GM21576 (cell line): Measurements from ENCODE around the gene ASIC2.

Experiments used
- ATAC-seq: cut with Tn5 transposase; IDR thresholded peaks from one replicate; pipeline ENCODE4 v1.9.1; 2021; ENCODE audit warnings: mild to moderate bottlenecking, moderate library complexity; ENCODE audit not compliant: unreplicated experiment

ASIC2 gene

GRCh38 chr17:33120103-33120502, 173.0 kb downstream of the ASIC2 start:
- no peak for ATAC-seq

- ATAC-seq, result no peak
These were observed 174.6 kb downstream of the ASIC2 start for GRCh38 chr17:33118391-33119075.

- ATAC-seq, result no peak
These were observed 177.0 kb downstream of the ASIC2 start for GRCh38 chr17:33116021-33116551.

- no peak for ATAC-seq
These were observed 177.7 kb downstream of the ASIC2 start for GRCh38 chr17:33115366-33115765.

- no peak for ATAC-seq
These were observed 179.1 kb downstream of the ASIC2 start for GRCh38 chr17:33113991-33114370.

- no peak for ATAC-seq
These were observed 179.7 kb downstream of the ASIC2 start for GRCh38 chr17:33113276-33113990.

- no peak for ATAC-seq
These were observed 180.3 kb downstream of the ASIC2 start for GRCh38 chr17:33112763-33113162.

- no peak for ATAC-seq
These were observed 183.6 kb downstream of the ASIC2 start for GRCh38 chr17:33109336-33110072.

GRCh38 chr17:33106525-33107165, 186.4 kb downstream of the ASIC2 start:
- ATAC-seq, result no peak

GRCh38 chr17:33105911-33106310, 187.2 kb downstream of the ASIC2 start:
- no peak for ATAC-seq

GRCh38 chr17:33099906-33100305, 193.2 kb downstream of the ASIC2 start:
- no peak for ATAC-seq

- ATAC-seq, result no peak
These were observed 193.8 kb downstream of the ASIC2 start for GRCh38 chr17:33099252-33099651.

GRCh38 chr17:33097411-33097810, 195.7 kb downstream of the ASIC2 start:
- no peak for ATAC-seq

- ATAC-seq, result no peak
These were observed 196.9 kb downstream of the ASIC2 start for GRCh38 chr17:33096161-33096560.

GRCh38 chr17:33091271-33091670, 201.8 kb downstream of the ASIC2 start:
- no peak for ATAC-seq

GRCh38 chr17:33090806-33091205, 202.3 kb downstream of the ASIC2 start:
- ATAC-seq, result no peak

- ATAC-seq, result no peak
These were observed 206.2 kb downstream of the ASIC2 start for GRCh38 chr17:33086878-33087277.

GRCh38 chr17:33086041-33086440, 207.1 kb downstream of the ASIC2 start:
- ATAC-seq, result no peak

- ATAC-seq, result no peak
These were observed 207.8 kb downstream of the ASIC2 start for GRCh38 chr17:33085256-33085655.

- no peak for ATAC-seq
These were observed 208.3 kb downstream of the ASIC2 start for GRCh38 chr17:33084755-33085154.

GRCh38 chr17:33082529-33083173, 210.4 kb downstream of the ASIC2 start:
- no peak for ATAC-seq
